ENCODE data around the gene SYT3.

The SYT3 gene, protein sequence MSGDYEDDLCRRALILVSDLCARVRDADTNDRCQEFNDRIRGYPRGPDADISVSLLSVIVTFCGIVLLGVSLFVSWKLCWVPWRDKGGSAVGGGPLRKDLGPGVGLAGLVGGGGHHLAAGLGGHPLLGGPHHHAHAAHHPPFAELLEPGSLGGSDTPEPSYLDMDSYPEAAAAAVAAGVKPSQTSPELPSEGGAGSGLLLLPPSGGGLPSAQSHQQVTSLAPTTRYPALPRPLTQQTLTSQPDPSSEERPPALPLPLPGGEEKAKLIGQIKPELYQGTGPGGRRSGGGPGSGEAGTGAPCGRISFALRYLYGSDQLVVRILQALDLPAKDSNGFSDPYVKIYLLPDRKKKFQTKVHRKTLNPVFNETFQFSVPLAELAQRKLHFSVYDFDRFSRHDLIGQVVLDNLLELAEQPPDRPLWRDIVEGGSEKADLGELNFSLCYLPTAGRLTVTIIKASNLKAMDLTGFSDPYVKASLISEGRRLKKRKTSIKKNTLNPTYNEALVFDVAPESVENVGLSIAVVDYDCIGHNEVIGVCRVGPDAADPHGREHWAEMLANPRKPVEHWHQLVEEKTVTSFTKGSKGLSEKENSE

GRCh38 chr19:50639121-50640112, at the start of gene SYT3:
TSS of gene SYT3 (minus strand) at chr19:50639881. CDS start at chr19:50637411, 2,470 bp downstream.
- DNase-seq = peak; percentile 25

DNA sequence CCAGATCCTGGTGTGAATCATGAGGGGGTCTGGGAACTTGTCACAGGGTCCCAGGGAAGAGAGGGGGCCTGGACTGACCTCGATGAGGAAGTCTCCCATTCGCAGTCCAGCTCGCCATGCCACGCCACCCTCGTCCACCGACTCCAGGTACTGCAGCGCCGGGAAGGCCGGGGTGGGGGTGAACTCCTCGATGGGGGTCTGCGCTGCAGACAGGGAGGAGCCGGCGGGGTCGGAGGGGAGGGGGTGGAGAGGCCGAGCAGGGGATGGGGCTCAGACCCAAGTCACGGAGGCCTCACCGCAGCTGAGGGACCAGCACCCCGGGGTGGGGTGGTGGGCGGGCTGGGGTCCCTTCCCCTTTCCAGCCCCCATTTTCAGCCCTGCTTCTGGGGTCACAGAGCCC, 49.1 kb upstream of the SYT3 start:
- no peak for DNase-seq

- no peak for DNase-seq
These were observed 46.8 kb upstream of the SYT3 start for GRCh38 chr19:50686310-50687032.

DNA sequence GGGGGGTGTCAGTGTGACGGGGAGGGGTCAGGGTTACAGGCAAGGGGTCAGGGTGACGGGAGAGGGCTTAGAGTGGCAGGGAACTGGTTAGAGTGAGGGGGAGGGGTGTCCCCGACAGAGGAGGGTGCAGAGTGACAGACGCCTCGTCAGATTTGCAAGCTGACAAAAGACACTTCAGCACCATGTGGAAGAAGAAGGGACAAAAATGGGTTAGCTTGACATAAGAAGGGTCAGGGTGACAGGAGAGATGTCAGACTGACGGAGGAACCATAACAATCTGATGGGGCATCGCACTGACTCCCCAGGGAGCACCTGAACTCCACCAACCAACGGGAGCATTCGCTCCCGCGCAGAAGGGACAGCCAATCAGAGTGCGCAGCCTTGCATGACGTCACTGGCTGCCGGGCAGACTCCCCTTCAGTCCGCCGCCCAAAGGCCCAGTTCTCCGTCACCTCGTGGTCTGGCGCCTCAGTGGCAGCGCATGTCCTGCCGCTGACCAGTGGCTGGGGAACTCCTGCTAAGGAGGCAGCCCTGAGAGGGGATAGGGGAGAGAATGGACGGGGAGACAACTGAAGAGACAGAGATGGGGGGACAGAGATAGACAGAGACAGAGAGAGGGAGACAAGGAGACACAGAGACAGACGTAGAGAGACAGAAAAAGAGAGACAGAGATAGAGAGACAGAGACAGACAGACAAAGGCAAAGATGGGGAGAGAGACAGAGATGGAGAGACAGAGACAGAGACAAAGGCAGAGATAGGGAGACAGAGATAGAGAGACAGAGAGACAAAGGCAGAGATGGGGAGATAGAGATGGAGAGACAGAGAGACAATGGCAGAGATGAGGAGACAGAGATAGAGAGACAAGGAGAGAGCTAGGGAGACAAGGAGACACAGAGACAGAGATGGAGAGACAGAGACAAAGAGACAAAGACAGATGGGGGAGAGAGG, 39.8 kb upstream of the SYT3 start:
- peak; percentile 61 for DNase-seq

- no peak for DNase-seq
These were observed 38.6 kb upstream of the SYT3 start for GRCh38 chr19:50678323-50678722.

- no peak for DNase-seq
These were observed 38.0 kb upstream of the SYT3 start for GRCh38 chr19:50677636-50678035.

GRCh38 chr19:50676625-50677197, 37.0 kb upstream of the SYT3 start:
- DNase-seq = no peak

GRCh38 chr19:50673118-50673517, 33.4 kb upstream of the SYT3 start:
- DNase-seq = no peak

DNA sequence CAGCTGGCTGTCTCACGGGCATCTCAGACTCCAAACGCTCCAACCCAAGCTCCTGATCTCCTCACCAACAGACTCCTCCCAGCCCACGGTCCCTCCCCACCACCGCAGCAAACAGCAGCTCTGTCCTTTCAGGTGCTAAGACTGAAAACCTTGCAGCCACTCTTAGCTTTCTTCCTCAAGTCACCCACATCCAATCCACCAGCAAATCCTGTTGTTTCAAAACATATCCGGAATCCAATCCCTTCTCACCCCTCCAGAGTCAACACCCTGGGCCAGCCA, 30.4 kb upstream of the SYT3 start:
- no peak for DNase-seq

DNA sequence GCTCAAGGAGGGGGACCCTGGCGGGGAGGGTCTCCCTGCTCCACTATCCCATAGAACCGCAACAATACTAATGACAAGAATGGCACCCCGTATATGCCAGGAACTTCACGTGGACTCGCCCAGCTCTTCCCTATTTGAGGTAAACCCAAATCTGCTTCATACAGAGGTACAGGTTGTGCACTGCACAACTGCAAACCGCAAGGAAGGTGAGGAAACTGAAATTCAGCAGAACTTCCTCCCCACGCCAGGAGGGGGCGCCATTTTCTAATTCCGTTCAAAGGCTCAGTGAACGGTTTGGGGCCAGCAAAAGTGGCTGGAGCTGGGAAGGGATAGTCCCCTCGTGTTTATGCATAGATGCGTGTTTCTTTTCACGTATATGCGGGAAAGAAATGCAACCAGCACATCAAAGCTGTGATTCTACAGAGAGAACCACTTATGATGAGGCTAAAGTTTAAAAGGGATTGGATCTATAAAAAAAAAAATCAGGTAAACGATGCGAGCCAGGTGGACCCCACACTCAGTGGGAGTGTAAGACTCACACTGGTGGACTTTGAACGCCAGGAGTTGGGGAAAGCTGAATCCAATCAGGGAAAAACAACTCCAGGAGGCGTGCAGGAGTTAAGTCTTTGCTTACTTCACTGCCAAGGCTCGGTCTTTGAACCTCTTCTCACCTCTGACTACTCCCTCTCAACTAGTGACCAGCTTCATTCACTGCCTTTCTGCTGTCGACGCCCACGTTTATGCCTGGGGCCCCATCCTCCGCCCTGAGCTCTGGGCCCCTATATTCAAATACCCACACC, 29.8 kb upstream of the SYT3 start:
- peak; percentile 9 for DNase-seq

DNA sequence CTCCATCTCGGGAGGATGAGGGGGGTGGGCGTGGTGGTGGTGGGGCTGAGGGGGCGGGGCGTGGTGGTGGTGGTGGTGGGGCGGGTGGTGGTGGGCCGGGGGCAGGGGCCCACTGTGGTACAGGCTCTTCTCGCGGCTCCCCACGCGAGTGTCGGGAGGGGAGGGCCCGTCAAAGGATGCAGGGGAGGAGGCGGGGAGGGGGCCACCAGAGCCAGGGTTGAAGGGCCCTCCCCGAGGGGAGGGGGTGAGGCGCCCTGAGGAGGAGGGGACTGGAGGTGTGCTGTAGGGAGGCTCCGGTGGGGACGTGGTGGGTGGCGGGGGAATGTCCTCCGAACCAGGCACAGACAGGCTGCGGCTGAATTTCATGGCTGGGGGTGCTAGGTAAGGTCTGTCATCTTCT, 29.2 kb upstream of the SYT3 start:
- no peak for DNase-seq

GRCh38 chr19:50668416-50668815, 28.7 kb upstream of the SYT3 start:
- no peak for DNase-seq

DNA sequence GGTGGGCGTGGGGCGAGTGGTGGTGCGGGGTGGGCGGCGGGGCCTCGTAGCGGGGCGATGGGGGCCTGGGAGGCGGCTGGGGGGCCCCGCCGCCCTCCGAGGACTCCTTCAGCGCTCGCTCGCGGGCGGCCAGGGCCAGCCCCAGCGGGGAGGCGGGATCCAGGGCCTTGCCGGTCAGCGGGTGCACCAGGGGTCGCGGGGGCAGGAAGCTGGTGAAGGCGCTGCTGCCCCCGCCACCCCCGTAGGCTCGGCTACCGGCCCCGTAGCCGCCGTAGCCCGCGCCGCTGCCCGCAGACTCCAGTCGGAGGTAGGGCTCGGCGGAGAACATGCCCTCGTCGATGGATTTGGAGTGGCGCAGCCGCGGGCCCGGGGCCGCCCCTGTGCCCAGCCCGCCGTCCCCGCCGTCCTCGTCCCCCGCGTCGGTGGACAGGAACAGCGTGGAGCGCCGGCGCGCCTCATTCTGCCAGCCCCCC, 28.1 kb upstream of the SYT3 start:
- DNase-seq = no peak

DNA sequence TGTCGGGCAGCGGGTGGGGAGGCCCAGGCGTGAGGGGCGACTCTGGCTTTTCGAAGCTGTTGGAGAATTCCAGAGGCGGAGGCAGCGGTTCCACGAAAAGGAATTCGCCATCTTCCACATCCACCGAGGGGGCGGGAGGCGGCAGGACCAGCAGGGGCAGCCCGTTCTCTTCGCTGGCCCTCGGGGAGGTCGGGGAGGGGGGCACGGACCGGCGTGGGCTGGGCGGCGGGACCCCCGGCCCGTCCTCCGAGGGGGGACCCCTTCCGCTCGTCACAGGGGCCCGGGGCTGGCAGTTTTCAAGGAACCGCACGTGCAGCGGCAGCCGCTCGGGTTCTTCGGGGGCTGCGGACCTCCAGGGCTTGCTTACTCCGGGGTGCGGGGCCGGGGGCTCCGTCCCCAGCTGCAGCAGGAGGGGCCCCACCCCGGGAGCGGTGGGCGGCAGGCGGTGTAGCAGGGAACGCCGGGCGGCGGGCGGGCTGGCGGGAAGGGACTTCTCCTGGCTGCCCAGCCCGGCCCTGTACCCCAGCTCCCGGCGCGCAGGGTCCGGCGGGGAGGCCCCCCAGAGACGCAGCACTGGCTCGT, 27.6 kb upstream of the SYT3 start:
- no peak for DNase-seq

GRCh38 chr19:50666346-50667176, 26.9 kb upstream of the SYT3 start:
- no peak for DNase-seq

DNA sequence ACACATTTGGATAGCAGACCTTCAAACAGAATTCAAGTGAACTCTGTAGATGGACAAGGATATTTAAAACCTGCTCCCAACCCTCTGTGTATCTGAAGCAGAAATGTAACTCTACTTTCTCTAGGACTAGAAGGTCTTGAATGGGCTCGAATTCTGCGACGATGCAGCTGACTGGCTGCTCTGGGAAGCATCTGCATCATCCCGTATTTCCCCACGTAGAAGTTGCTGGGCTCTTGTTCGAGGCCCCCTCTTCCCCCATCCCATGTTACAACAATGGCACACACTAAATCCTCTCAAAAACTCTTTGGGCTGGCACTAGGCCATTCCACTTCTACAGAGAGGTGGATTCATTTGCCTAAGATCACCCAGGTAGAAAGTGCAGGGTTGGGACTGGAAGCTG, 24.5 kb upstream of the SYT3 start:
- DNase-seq = no peak

GRCh38 chr19:50663482-50663790, 23.8 kb upstream of the SYT3 start:
- DNase-seq = no peak

- DNase-seq = no peak
These were observed 23.2 kb upstream of the SYT3 start for GRCh38 chr19:50662651-50663481.

Measured in fibroblast of skin of right quadriceps (primary cell).